Peyer's patch (tissue), 4 donors: ENCODE measurements around the gene NARS2.

Experiments
- POLR2A ChIP-seq, 2 donors: fragments of 450-650 bp; IDR thresholded peaks; one replicate each; pipeline ENCODE4 v1.5.1; 2017; ENCODE audit warnings: antibody characterized with exemption in 2 of 2, mild to moderate bottlenecking in 2 of 2, moderate library complexity in 2 of 2
- TF ChIP-seq, protein P1 (sequence below), 6 experiments: fragments of 450-650 bp in 4 of 6; fragments of 200-600 bp in 2 of 6; sonication (generic) in 1 of 6; IDR thresholded peaks; one replicate each; pipeline ENCODE4 v1.5.1; 2017 to 2019; ENCODE audit warnings: antibody characterized with exemption in 6 of 6, mild to moderate bottlenecking in 3 of 6, moderate library complexity in 1 of 6

DNA sequence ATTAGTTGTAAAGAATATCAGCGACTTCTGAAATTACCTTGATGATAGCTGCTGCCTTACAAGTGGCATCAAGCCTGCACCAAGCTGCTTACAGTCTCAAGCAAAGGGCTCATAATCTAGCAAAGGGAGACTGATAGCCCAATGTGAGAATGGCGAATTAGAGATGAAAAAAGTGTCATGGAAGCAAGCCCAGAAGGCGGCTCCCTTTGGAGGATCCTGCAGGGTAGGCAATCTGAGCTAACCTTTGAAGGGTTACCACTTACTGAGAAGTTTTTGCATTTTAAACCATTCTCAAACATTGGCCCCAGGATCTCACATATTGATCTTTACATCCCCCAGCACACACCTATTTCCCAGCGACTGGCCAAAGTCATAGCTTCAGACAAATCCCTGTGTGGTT is 175.5 kb downstream of the NARS2 start:
- no peak for TF ChIP-seq POLR2A (IDR thresholded peaks at IDR 0.05)
- TF ChIP-seq, protein P1, sequence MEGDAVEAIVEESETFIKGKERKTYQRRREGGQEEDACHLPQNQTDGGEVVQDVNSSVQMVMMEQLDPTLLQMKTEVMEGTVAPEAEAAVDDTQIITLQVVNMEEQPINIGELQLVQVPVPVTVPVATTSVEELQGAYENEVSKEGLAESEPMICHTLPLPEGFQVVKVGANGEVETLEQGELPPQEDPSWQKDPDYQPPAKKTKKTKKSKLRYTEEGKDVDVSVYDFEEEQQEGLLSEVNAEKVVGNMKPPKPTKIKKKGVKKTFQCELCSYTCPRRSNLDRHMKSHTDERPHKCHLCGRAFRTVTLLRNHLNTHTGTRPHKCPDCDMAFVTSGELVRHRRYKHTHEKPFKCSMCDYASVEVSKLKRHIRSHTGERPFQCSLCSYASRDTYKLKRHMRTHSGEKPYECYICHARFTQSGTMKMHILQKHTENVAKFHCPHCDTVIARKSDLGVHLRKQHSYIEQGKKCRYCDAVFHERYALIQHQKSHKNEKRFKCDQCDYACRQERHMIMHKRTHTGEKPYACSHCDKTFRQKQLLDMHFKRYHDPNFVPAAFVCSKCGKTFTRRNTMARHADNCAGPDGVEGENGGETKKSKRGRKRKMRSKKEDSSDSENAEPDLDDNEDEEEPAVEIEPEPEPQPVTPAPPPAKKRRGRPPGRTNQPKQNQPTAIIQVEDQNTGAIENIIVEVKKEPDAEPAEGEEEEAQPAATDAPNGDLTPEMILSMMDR (IDR thresholded peaks at IDR 0.05) = no peak
